Stimulated activated naive B cell treated with anti-CD40 and anti-IgM and Interleukin-4, amounts not matched to agents 10 μg/mL and 1 μg/mL and 100 μg/mL, for 72 hours (primary cell): ENCODE measurements around the gene THOC7.
A peak's percentile ranks its signal among the peaks of the same experiment; 100 is the strongest.

Source experiments
- ATAC-seq, 2 donors: fragments of 150-1000 bp; cut with Tn5 transposase; replicated peaks; 2 replicates each; pipeline ENCODE4 v1.10.0; 2021; ENCODE audit warnings: moderate library complexity in 1 of 2
- DNase-seq: peaks from one replicate; pipeline ENCODE4 v3.0.0; 2021
- H3K27ac Mint-ChIP-seq: one replicate; pipeline ENCODE4 v1.8.0; 2022; ENCODE audit warnings: mild to moderate bottlenecking, mixed read lengths
- H3K27me3 Mint-ChIP-seq, 2 donors: one replicate each; pipeline ENCODE4 v1.8.0; 2022; ENCODE audit warnings: mixed read lengths in 2 of 2
- H3K36me3 Mint-ChIP-seq, 2 donors: one replicate each; pipeline ENCODE4 v1.8.0; 2022; ENCODE audit warnings: mixed read lengths in 2 of 2, mild to moderate bottlenecking in 1 of 2
- H3K4me1 Mint-ChIP-seq, 2 donors: one replicate each; pipeline ENCODE4 v1.8.0; 2022; ENCODE audit warnings: mixed read lengths in 2 of 2, mild to moderate bottlenecking in 1 of 2
- H3K4me3 Mint-ChIP-seq, 2 donors: one replicate each; pipeline ENCODE4 v1.8.0; 2022; ENCODE audit warnings: mild to moderate bottlenecking in 2 of 2, mixed read lengths in 2 of 2, moderate library complexity in 1 of 2
- H3K9me3 Mint-ChIP-seq, 2 donors: one replicate each; pipeline ENCODE4 v1.8.0; 2022; ENCODE audit warnings: mixed read lengths in 2 of 2, mild to moderate bottlenecking in 1 of 2

The THOC7 gene

DNA sequence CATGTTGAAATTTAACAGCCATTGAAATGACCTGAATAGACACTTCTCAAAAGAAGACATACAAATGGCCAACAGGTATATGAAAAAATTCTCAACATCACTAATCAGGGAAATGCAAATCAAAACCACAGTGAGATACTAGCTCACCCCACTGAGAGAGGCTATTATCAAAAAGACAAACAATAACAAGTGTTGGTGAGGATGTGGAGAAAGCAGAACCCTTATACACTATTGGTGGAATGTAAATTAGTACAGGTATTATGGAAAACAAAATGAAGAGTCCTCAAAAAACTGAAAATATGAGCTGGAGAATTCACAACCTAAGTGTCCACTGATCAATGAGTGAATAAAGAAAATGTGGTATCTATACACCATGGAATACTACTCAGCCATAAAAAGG, 21.5 kb downstream of the THOC7 start:
- no peak for ATAC-seq
- no peaks in the 10 kb centered on the region for H3K9me3 Mint-ChIP-seq
- no peak for DNase-seq

GRCh38 chr3:63841704-63842103, 21.9 kb downstream of the THOC7 start:
- H3K9me3 Mint-ChIP-seq: no peaks in the 10 kb centered on the region
- DNase-seq (no peak), ATAC-seq (no peak)
- H3K4me1 Mint-ChIP-seq: peaks cover 4 to 9% of the 10 kb centered on the region in 2 donors
- H3K4me3 Mint-ChIP-seq: no peak overlapping the region
- peaks cover 3 to 30% of the 10 kb centered on the region in 2 donors for H3K36me3 Mint-ChIP-seq
- no peaks in the 10 kb centered on the region for H3K27me3 Mint-ChIP-seq
- H3K27ac Mint-ChIP-seq: no peak overlapping the region

More for the DNA sequence above, 21.5 kb downstream of the THOC7 start:
- Mint-ChIP-seq H3K4me1 (peaks cover 6 to 11% of the 10 kb centered on the region in 2 donors), H3K36me3 (peaks cover 3 to 30% of the 10 kb centered on the region in 2 donors), H3K27me3 (no peaks in the 10 kb centered on the region), H3K27ac (no peak overlapping the region), H3K4me3 (no peak overlapping the region)

GRCh38 chr3:63832395-63832794, 31.2 kb downstream of the THOC7 start:
- Mint-ChIP-seq H3K4me3 (no peak overlapping the region), H3K27ac (no peak overlapping the region), H3K27me3 (no peaks in the 10 kb centered on the region), H3K4me1 (no peaks in the 10 kb centered on the region), H3K9me3 (no peaks in the 10 kb centered on the region), H3K36me3 (peaks cover 20 to 32% of the 10 kb centered on the region in 2 donors)
- no peak for DNase-seq
- ATAC-seq: no peak

GRCh38 chr3:63830526-63830925, 33.1 kb downstream of the THOC7 start:
- Mint-ChIP-seq H3K27ac (no peak overlapping the region), H3K9me3 (no peaks in the 10 kb centered on the region), H3K4me1 (no peaks in the 10 kb centered on the region), H3K27me3 (no peaks in the 10 kb centered on the region), H3K36me3 (peaks cover 22 to 38% of the 10 kb centered on the region in 2 donors), H3K4me3 (no peak overlapping the region)
- ATAC-seq: no peak
- DNase-seq: no peak

GRCh38 chr3:63824309-63824708, 39.3 kb downstream of the THOC7 start:
- no peaks in the 10 kb centered on the region for H3K4me1 Mint-ChIP-seq

DNA sequence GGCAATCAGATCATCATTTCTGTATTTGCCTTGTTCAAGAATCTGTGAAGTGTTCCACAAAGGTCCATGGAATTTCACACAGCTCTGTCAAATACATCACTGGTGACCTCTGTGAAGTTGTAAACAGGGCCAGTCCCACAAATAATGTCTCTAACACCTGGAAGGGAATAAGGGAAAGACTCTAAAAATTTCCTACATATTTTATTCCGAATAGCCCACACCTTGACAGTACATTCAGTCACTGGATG, 44.5 kb downstream of the THOC7 start, which contains the start of gene C3orf49:
Gene C3orf49, plus strand, starts transcription at position 149 of the 248 bp plus-strand sequence. CDS start 173 bp downstream, outside the sequence.
- H3K4me1 Mint-ChIP-seq: peaks cover 4 to 6% of the 10 kb centered on the region in 2 donors
- H3K27me3 Mint-ChIP-seq: no peaks in the 10 kb centered on the region
- H3K9me3 Mint-ChIP-seq: no peaks in the 10 kb centered on the region
- H3K4me3 Mint-ChIP-seq: no peak within 1 kb of the TSS
- ATAC-seq (no peak), DNase-seq (no peak)
- H3K36me3 Mint-ChIP-seq: peaks cover 0 to 8% of the 10 kb centered on the region in 2 donors
- H3K27ac Mint-ChIP-seq: no peak within 1 kb of the TSS

More at GRCh38 chr3:63824309-63824708, 39.3 kb downstream of the THOC7 start:
- H3K27ac Mint-ChIP-seq: no peak overlapping the region
- peaks cover 7 to 23% of the 10 kb centered on the region in 2 donors for H3K36me3 Mint-ChIP-seq
- no peaks in the 10 kb centered on the region for H3K27me3 Mint-ChIP-seq
- ATAC-seq (no peak), DNase-seq (no peak)
- H3K9me3 Mint-ChIP-seq: no peaks in the 10 kb centered on the region
- no peak overlapping the region for H3K4me3 Mint-ChIP-seq

- Mint-ChIP-seq H3K27me3 (no peaks in the 10 kb centered on the region), H3K36me3 (peaks cover 0 to 6% of the 10 kb centered on the region in 2 donors), H3K4me1 (peaks cover 4 to 6% of the 10 kb centered on the region in 2 donors), H3K4me3 (no peak overlapping the region), H3K27ac (no peak overlapping the region), H3K9me3 (no peaks in the 10 kb centered on the region)
- ATAC-seq: peak; percentile 60 to 64
- DNase-seq: peak; percentile 17
Observed at GRCh38 chr3:63818282-63819150, 45.1 kb downstream of the THOC7 start.

DNA sequence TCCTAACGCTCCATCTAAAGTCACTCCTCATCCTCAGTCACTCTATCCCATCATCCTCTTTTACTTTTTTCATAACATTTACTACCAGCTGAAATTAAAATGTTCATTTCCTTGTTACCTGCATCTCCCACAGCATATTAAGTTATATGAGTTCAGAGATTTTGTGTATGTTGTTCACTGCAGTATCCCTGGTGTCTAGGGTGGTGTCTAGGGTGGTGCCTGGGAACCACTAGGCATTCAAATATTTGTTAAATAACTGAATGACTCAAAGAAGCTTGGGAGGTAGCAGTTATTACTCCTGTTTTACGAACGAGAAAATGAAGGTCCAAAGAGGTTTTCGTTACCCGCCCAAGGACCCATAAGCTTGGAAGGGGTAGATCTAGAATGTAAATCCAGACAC, 46.4 kb downstream of the THOC7 start:
- H3K4me1 Mint-ChIP-seq: peaks cover 4 to 6% of the 10 kb centered on the region in 2 donors
- no peak overlapping the region for H3K4me3 Mint-ChIP-seq
- H3K27me3 Mint-ChIP-seq: no peaks in the 10 kb centered on the region
- DNase-seq (no peak), ATAC-seq (no peak)
- H3K27ac Mint-ChIP-seq: no peak overlapping the region
- H3K9me3 Mint-ChIP-seq: no peaks in the 10 kb centered on the region
- peaks cover 0 to 5% of the 10 kb centered on the region in 2 donors for H3K36me3 Mint-ChIP-seq

DNA sequence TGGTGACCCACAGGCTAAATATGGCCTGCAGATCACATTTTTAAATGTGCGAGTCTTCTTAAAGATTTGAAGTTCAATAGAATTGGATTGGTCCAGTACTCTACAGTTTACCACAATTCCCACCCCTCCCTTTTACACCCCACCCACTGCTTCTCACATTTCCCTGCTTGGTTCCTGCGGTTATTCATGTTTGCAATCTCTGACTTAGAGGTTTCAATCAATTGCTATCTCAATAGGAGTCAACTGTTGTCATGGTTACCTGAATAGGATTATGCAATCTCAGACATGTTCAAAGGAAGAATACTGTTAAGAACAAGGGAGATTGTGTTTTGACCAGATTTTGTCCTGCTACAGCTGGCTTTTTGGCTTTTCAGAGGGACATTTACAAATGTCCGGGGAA, 49.4 kb downstream of the THOC7 start:
- Mint-ChIP-seq H3K27me3 (no peaks in the 10 kb centered on the region), H3K27ac (no peak overlapping the region), H3K4me1 (peaks cover 4 to 6% of the 10 kb centered on the region in 2 donors), H3K9me3 (no peaks in the 10 kb centered on the region), H3K36me3 (peaks cover 0 to 5% of the 10 kb centered on the region in 2 donors), H3K4me3 (no peak overlapping the region)
- no peak for DNase-seq
- ATAC-seq: no peak

DNA sequence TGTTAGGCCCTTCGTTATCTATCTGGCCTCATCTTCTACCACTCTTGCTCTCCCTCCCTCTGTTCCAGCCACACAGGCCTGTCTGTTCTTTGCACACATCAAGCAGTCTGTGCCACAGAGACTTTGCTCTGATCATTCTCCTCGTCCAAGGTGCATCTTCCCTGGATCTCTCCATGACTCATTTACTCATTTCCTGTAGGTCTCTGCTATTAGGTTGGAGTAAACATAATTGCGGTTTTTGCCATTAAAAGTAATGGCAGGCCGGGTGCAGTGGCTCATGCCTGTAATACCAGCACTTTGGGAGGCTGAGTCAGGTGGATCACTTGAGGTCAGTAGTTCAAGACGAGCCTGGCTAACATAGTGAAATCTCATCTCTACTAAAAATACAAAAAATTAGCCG, 54.0 kb downstream of the THOC7 start:
- no peaks in the 10 kb centered on the region for H3K9me3 Mint-ChIP-seq
- no peaks in the 10 kb centered on the region for H3K4me1 Mint-ChIP-seq
- no peaks in the 10 kb centered on the region for H3K36me3 Mint-ChIP-seq
- no peak for ATAC-seq
- no peaks in the 10 kb centered on the region for H3K27me3 Mint-ChIP-seq
- no peak for DNase-seq
- H3K4me3 Mint-ChIP-seq: no peak overlapping the region
- no peak overlapping the region for H3K27ac Mint-ChIP-seq

DNA sequence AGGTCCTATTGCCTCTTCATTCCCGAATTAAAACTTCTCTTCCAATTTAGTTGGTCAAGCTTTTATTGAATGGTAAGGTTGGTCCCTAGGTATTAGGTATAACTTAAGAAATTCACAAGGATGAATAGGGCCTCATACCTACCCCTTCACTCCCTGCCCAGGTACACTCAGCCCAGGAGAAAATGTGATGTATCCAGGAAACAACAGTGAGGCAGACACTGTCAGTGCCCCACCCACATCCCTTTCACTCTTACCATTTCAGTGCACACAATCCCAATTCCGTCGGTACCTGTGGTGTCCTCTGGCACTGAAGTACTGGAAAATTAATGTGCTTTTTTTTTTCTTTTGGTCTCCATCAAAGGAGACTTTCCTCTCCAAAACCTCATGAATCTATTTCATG, 55.0 kb downstream of the THOC7 start:
- H3K27ac Mint-ChIP-seq: no peak overlapping the region
- H3K4me3 Mint-ChIP-seq: no peak overlapping the region
- no peaks in the 10 kb centered on the region for H3K27me3 Mint-ChIP-seq
- ATAC-seq (no peak), DNase-seq (no peak)
- no peaks in the 10 kb centered on the region for H3K4me1 Mint-ChIP-seq
- no peaks in the 10 kb centered on the region for H3K9me3 Mint-ChIP-seq
- H3K36me3 Mint-ChIP-seq: no peaks in the 10 kb centered on the region

GRCh38 chr3:63807961-63808565, 55.5 kb downstream of the THOC7 start:
- H3K36me3 Mint-ChIP-seq: no peaks in the 10 kb centered on the region
- no peaks in the 10 kb centered on the region for H3K4me1 Mint-ChIP-seq
- H3K27me3 Mint-ChIP-seq: no peaks in the 10 kb centered on the region
- no peak for ATAC-seq
- no peak overlapping the region for H3K4me3 Mint-ChIP-seq
- no peak for DNase-seq
- no peak overlapping the region for H3K27ac Mint-ChIP-seq
- no peaks in the 10 kb centered on the region for H3K9me3 Mint-ChIP-seq

DNA sequence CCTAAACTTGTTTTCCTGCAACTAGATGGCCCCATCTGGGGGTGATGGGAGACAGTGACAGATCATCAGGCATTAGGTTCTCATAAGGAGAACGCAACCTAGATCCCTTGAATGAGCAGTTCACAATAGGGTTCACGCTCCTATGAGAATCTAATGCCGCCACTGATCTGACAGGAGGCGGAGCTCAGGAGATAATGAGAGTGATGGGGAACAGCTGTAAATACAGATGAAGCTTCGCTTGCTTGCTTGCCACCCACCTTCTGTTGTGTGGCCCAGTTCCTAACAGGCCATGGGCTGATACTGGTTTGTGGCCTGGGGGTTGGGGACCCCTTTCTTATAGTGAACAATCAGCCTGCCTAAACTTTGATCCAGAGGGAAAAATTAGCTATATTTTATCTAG, 59.7 kb downstream of the THOC7 start:
- Mint-ChIP-seq H3K27me3 (no peaks in the 10 kb centered on the region), H3K4me1 (no peaks in the 10 kb centered on the region), H3K27ac (no peak overlapping the region), H3K9me3 (no peaks in the 10 kb centered on the region), H3K4me3 (no peak overlapping the region), H3K36me3 (no peaks in the 10 kb centered on the region)
- ATAC-seq (no peak), DNase-seq (no peak)

DNA sequence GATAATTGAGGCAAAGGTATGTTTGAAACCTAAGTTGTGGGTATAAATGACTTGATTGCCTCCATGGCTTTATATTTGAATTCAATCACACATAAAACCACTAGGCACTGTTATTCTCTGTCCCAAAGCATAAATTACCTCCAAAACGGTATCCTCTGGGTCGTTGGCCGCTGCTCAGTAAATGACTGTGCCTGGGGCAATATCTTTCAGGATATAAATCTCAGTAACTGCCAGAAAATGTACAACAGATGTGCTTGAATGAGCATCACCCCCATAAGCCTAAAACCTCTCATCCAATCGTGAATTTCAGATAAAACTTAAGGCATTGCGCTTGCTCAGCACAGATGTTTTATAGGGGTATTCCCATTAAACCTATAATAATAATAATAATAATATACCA, 63.5 kb downstream of the THOC7 start:
- no peak overlapping the region for H3K4me3 Mint-ChIP-seq
- no peaks in the 10 kb centered on the region for H3K36me3 Mint-ChIP-seq
- no peak for DNase-seq
- H3K9me3 Mint-ChIP-seq: no peaks in the 10 kb centered on the region
- no peak overlapping the region for H3K27ac Mint-ChIP-seq
- no peaks in the 10 kb centered on the region for H3K4me1 Mint-ChIP-seq
- H3K27me3 Mint-ChIP-seq: peaks cover 4 to 6% of the 10 kb centered on the region in 2 donors
- no peak for ATAC-seq

DNA sequence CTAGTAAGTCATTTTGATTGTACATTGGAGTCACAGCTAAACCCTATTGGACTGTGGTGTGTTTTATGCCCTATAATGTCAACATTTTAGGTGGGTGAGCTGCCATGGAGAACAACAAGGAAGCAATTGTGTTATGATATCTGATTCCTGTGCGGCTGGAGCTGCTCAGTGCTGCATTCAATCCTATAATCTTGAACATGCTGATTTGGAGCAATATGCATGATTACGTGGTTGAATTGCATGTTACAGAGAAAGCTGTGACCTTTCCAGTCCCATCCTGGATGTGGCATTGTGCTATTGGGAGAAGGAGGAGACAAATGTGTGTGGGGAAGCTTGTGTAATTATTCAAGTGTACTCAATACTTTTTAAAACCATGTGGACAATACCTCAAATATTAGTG, 64.7 kb downstream of the THOC7 start:
- no peak for ATAC-seq
- no peak for DNase-seq
- H3K27me3 Mint-ChIP-seq: peaks cover 4 to 6% of the 10 kb centered on the region in 2 donors
- H3K36me3 Mint-ChIP-seq: no peaks in the 10 kb centered on the region
- H3K4me1 Mint-ChIP-seq: no peaks in the 10 kb centered on the region
- no peak overlapping the region for H3K4me3 Mint-ChIP-seq
- H3K27ac Mint-ChIP-seq: no peak overlapping the region
- no peaks in the 10 kb centered on the region for H3K9me3 Mint-ChIP-seq
